Measurements from ENCODE around the gene STRA8. TPM values are rescaled to one million over a fixed set of nuclear protein-coding genes. Genes with fewer than 3 reads are reported as not detected.

STRA8 gene
- total RNA-seq, 1 experiment from 2014 or later, result not detected

GRCh38 chr7:135217645-135218509 lies 15.8 kb upstream of the STRA8 start:
- Histone ChIP-seq H4K8ac (replicated peaks; ENCODE audit: insufficient read length, low read depth, low read length) (no peak overlapping the region), H3K18ac (ENCODE audit: insufficient read length, low read depth, low read length) (no peak overlapping the region), H2AK5ac (ENCODE audit: insufficient read length, low read length) (no peak overlapping the region), H4K20me1 (ENCODE audit: control insufficient read depth, insufficient read depth, insufficient read length) (no peaks in the 10 kb centered on the region), H2BK15ac (ENCODE audit: low read depth, low read length) (no peak overlapping the region), H3K4me2 (ENCODE audit: insufficient read depth, insufficient read length, low read length) (no peak overlapping the region), H3K9me3 (ENCODE audit: control insufficient read depth, low read depth, low read length) (no peaks in the 10 kb centered on the region), H3K23me2 (ENCODE audit: insufficient read length, low read depth, low read length, poor library complexity, severe bottlenecking) (no peaks in the 10 kb centered on the region), H3K4me1 (ENCODE audit: insufficient read depth, low read length) (no peaks in the 10 kb centered on the region), H3K14ac (ENCODE audit: insufficient read depth, low read length) (no peak overlapping the region), H3K27me3 (ENCODE audit: insufficient read depth, low read length) (no peaks in the 10 kb centered on the region), H3K56ac (ENCODE audit: insufficient read length, low read depth, low read length) (no peak overlapping the region), H3K9ac (ENCODE audit: extremely low read depth, insufficient read length, low read length) (no peak overlapping the region), H3K23ac (ENCODE audit: insufficient read length, low read depth, low read length) (no peak overlapping the region), H2BK5ac (ENCODE audit: insufficient read length, low read length) (no peak overlapping the region), H2BK120ac (ENCODE audit: low read depth, low read length, poor library complexity, severe bottlenecking) (no peak overlapping the region), H2BK12ac (ENCODE audit: insufficient read length, low read depth, low read length) (no peak overlapping the region), H3K4ac (ENCODE audit: low read depth, low read length) (no peak overlapping the region), H3K79me1 (ENCODE audit: insufficient read depth, low read depth, low read length, poor library complexity, severe bottlenecking) (no peaks in the 10 kb centered on the region), H4K5ac (ENCODE audit: insufficient read length, low read depth, low read length) (no peak overlapping the region), H3K79me2 (ENCODE audit: insufficient read depth, low read length) (no peaks in the 10 kb centered on the region), H2AFZ (ENCODE audit: low read length) (no peak overlapping the region), H3K27ac (ENCODE audit: insufficient read length, low read depth, low read length) (no peak overlapping the region), H2BK20ac (ENCODE audit: low read depth, low read length, poor library complexity, severe bottlenecking) (no peak overlapping the region), H4K91ac (ENCODE audit: insufficient read length, low read depth, low read length) (no peak overlapping the region), H3T11ph (ENCODE audit: low read length) (no peak overlapping the region)
- no peak overlapping the region for H3K27ac Mint-ChIP-seq
- no peaks in the 10 kb centered on the region for H3K36me3 Mint-ChIP-seq (ENCODE audit: insufficient read depth in 1 of 3, low read depth in 3 of 3)
- no peak for TF ChIP-seq CTCF (conservative IDR thresholded peaks at IDR 0.05)
- H3K4me3 Mint-ChIP-seq, result no peak overlapping the region
- H3K4me1 Mint-ChIP-seq, result peaks cover 13 to 26% of the 10 kb centered on the region in 2 experiments
- H3K27me3 Mint-ChIP-seq (ENCODE audit: low read depth), result no peaks in the 10 kb centered on the region; the same call in 1 of the 2 replicates
- no peaks in the 10 kb centered on the region for H3K9me3 Mint-ChIP-seq
- DNase-seq, result no peak
- WGBS (ENCODE audit: extremely low coverage, insufficient read length, low lambda C conversion rate), result no CpG with 5 or more reads among the region's 5 CpGs

Data from H9 (cell line).